Lower leg skin (tissue), 4 donors: ENCODE measurements around the gene KRTAP5-11. TPM values are rescaled to one million over a fixed set of nuclear protein-coding genes. Genes with fewer than 3 reads are reported as not detected.

Experiments used
- DNase-seq, 2 donors: peaks; one replicate each; pipeline ENCODE4 v3.0.0-alpha.2; 2019; ENCODE audit warnings: low spot score in 2 of 2
- H3K4me3 ChIP-seq: fragments of 200-600 bp; sonication (generic); 2 replicates; pipeline ENCODE4 v1.5.1; 2017; ENCODE audit warnings: mild to moderate bottlenecking, low read depth; ENCODE audit not compliant: poor library complexity, severe bottlenecking
- POLR2A ChIP-seq, 2 donors: fragments of 450-650 bp; IDR thresholded peaks; one replicate each; pipeline ENCODE4 v1.6.1; 2016 to 2017; ENCODE audit warnings: antibody characterized with exemption in 2 of 2, mild to moderate bottlenecking in 1 of 2, moderate library complexity in 1 of 2
- WGBS, 2 donors: methylation state at CpG; one replicate each; pipeline ENCODE4 v1.1.5; 2018; 5-methylcytosine and 5-hydroxymethylcytosine counted together
- intact Hi-C: fragments of 100-400 bp; cut with DNase I; formaldehyde crosslinking; loops from one replicate; pipeline ENCODE4 v1.15.0; 2023; ENCODE audit warnings: low total_unique reads
- total RNA-seq, 4 donors: library from RNA; depleted of rRNA; stranded (reverse); fragments of >200 nt; gene quantifications; one replicate each; pipeline ENCODE4 v1.1.0, GENCODE V29; 2016

Gene KRTAP5-11
- total RNA-seq, 4 donors from 2014 or later = 9.5 TPM; not detected in 3

DNA sequence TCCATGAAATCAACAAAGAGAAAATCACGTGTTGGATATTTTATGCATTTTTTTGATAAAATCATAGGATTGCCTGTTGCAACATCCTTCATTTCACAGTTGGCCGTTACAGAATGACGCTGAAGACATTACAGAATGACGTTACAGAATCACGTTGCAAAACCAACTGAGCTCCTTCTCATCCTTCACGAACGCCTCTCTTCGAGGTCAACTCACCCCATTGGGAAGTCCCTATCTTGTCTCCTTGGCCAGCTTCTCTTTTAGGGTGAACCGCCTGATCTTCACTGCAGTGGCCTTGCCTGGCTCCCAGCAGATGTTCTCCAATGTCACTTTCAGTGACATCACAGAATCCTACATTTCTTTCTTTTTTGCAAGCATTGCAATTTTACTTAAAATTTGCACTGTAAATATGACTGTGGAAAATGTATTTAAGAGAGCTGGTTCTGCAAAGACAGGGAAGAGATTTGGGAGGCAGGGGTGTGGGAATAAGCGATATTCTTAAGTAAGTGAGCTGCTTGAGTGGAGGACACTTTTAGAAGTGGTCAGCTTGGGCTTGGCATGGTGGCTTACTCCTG is 50.6 kb downstream of the KRTAP5-11 start:
- TF ChIP-seq POLR2A (IDR thresholded peaks at IDR 0.05) = no peak
- H3K4me3 ChIP-seq = no peak overlapping the region
- peak in 1 of 2 donors; percentile 21 for DNase-seq
- WGBS, 2 donors = 76 to 79% methylated on average over 10 of the region's 10 CpGs
- intact Hi-C loops = no loop called here

Other genes starting within 250 kb of the KRTAP5-11 start
- gene DHCR7, start 134.5 kb downstream of the KRTAP5-11 start, total RNA-seq = 100 to 1,000 TPM in 2 of 4 donors, 10 to 100 TPM in 2; 45.2 to 142 (median 89.0) TPM
- 10 to 100 TPM; 41.2 to 67.2 (median 59.8) TPM for gene NADSYN1, start 129.7 kb downstream of the KRTAP5-11 start, total RNA-seq
- 1 to 10 TPM in 1 of 4 donors, not detected in 3; 5.4 TPM for gene KRTAP5-7, start 55.6 kb downstream of the KRTAP5-11 start, total RNA-seq
- gene KRTAP5-8, start 44.9 kb downstream of the KRTAP5-11 start, total RNA-seq = 10 to 100 TPM in 1 of 4 donors, 1 to 10 TPM in 1, not detected in 2; 1.1 to 12.4 TPM
- gene KRTAP5-9, start 34.5 kb downstream of the KRTAP5-11 start, total RNA-seq = 1 to 10 TPM in 1 of 4 donors, not detected in 3; 1.9 TPM
- gene KRTAP5-10, start 17.3 kb downstream of the KRTAP5-11 start, total RNA-seq = 1 to 10 TPM in 1 of 4 donors, not detected in 3; 9.0 TPM